NCI-H526 (cell line): Measurements from ENCODE around the gene MTA2.
"Not testable (repeated sequence)": the region's sequence is repeated elsewhere in the genome, so short reads cannot be mapped to it uniquely, and the experiment has no call there.

Source experiments
- DNase-seq, 2 experiments: peaks; one replicate each; lab custom pipeline; 2025; lab: John Stamatoyannopoulos, UW

MTA2 gene

DNA sequence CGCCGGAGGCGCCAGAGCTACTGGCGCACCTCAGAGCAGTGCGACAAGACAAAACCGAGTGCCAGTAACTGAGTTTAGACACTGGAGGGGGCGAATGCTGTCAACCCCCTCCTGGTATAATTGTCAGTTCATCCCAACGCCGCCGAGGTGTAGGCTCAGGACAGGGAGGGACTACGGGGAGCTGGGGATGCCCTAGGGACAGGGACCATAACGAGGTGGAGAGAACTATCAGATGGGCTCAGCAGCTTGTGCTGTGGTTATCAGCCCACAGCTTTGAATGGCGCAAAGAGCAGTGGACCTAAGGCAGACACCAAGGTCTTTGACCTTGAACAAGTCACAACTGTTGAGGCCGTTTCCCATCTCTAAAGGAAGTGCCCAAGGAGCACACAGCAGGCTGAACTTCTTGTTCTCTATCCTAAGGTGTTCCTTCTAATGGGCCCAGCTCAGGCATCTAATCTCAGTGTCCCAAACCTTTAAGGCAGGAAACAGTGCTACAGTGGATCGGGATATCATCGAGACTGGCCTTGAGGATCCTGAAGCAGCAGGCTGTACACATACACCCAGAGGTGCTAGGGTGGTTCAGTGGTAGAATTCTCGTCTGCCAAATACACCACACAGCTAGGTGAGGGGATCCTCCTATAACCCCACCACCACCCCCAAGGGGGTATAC, 9.4 kb downstream of the MTA2 start:
- no peak for DNase-seq

- DNase-seq, result peak; percentile 99 to 100
Observed at GRCh38 chr11:62591448-62592145, 10.1 kb downstream of the MTA2 start, which contains the start of gene TUT1. Gene TUT1, minus strand, starts transcription at chr11:62591523. Its CDS starts 38 bp downstream, at chr11:62591485.

GRCh38 chr11:62588966-62589637, 12.6 kb downstream of the MTA2 start:
- no peak for DNase-seq

GRCh38 chr11:62585356-62585755, 16.3 kb downstream of the MTA2 start:
- not testable (repeated sequence) for DNase-seq

- not testable (repeated sequence) for DNase-seq
Observed at GRCh38 chr11:62581735-62582134, 19.9 kb downstream of the MTA2 start.

- DNase-seq, result no peak
Observed at GRCh38 chr11:62580959-62581715, 20.5 kb downstream of the MTA2 start.

GRCh38 chr11:62579252-62579651, 22.4 kb downstream of the MTA2 start:
- no peak for DNase-seq

DNA sequence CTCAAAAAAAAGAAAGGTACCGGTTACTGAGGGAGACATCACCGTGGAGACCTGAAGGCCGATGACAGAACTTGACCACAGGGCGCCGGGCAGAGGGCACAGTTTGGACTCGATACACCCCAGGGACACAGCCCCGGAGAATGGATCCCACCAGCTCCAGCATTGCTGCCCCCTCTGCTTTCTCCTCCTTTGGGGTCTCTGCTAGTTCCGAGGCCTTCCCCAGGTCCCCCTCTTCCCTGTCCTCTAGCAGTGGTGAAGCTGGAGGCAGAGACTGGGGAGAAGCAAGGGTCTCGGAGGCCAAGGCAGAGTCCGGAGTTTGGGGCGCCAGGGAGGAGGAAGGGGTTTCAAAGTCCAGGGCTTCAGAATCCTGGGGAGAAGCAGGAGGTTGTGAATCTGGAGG, 23.1 kb downstream of the MTA2 start:
- no peak for DNase-seq

- DNase-seq, result no peak
Observed at GRCh38 chr11:62577046-62577714, 24.5 kb downstream of the MTA2 start.

DNA sequence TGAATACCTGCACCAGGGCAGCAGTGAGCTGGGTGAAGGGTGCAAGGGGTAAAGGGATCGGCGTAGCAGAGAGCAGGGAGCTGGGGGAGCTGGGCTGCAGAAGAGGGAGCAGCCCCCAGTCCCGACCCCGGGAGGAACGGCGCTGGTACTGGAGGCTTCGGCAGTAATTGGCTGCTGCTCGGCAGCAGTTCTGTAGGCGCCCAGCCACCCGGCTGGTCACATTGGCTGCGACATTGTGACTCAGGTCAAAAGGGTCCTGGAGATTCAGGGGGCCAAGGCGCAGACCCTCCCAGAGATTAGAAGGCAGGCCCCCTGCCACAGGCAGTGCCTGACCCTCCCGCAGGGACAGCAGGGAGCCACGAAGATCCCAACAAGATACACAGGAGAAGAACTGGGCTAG, 25.8 kb downstream of the MTA2 start:
- DNase-seq, result no peak

DNA sequence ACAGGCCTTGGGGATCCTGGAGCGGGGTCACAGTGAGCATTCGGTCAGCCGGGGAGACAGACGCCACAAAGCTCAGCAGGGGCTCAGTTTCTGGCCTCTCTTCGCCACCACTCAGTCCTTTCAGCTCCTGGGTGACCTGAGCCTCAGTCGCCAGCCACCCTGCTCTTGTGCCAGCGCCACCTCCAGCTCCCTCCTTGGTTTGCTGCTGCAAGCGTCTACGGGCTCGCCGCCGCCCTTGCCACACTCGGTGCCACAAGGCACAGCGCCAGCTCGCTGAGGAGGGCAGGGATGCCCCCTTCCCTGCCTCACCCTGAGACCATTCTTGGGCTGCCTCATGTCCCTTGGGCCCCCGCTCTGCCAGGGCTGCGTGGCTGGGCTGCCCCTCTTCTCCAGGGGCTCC, 26.5 kb downstream of the MTA2 start:
- DNase-seq, result peak in 1 of 2 experiments; percentile 51

DNA sequence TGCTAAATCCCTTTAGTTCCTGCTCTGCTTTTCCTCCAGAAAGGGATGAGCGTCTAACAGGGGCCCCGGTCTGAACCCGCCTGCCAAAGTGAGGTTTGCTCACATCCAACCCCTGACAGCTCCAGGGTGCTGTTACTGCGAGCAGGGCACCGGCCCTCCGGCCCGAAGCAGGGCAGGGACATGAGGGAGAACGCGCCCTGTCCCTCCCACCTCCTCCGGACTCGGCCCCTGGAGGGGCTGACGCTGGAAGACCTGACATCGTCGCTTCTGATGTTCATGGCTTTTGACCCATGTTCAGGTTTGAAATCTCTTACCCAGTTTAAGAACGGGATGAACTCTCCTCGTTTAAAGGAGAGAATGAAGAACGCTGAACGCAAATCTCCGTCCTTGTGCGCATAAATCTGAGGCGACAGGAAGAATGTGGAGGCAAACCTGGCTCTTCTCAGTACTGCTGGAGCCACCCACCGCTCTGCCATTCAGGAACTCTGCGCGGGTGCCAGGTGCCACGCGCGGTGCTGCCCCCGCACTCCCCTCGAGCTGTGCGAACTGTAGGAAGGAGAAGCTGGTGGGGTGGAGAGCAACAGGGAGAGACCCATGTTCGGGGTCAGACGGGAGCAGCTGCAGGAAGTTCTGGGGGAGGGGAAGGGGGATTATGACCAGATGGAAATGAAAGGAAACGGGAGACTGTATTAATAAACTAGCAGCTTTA, 27.1 kb downstream of the MTA2 start:
- peak in 1 of 2 experiments; percentile 56 for DNase-seq

- DNase-seq, result peak; percentile 100
Observed at GRCh38 chr11:62573592-62574362, 27.9 kb downstream of the MTA2 start, which contains the start of gene EEF1G. Gene EEF1G, minus strand, starts transcription at chr11:62573891. Its CDS starts 49 bp downstream, at chr11:62573842.

- peak in 1 of 2 experiments; percentile 34 for DNase-seq
Observed at GRCh38 chr11:62573006-62573591, 28.6 kb downstream of the MTA2 start.

DNA sequence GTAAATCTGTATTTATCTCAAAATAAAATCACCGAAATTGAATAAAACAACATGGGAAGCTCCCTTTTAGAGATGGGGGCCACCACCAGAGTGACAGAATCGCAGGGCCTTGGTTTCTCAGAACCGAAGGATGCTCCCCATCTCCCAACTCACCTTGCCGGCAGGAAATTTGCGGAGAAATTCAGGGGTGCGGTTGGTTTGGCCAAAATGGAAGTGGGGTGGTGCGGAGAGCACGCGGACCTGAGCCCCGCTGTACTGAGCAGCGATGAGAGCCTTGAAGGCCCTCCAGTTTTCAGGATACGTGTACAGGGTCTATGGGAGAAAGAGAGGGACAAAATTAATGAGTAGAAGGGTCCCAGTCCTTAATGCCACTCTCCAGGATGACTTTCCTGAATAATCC, 29.2 kb downstream of the MTA2 start:
- DNase-seq, result no peak

- DNase-seq, result not testable (repeated sequence)
Observed at GRCh38 chr11:62571493-62571892, 30.2 kb downstream of the MTA2 start.

GRCh38 chr11:62570903-62571302, 30.8 kb downstream of the MTA2 start:
- not testable (repeated sequence) for DNase-seq

GRCh38 chr11:62569611-62570010, 32.1 kb downstream of the MTA2 start:
- DNase-seq, result no peak

- no peak for DNase-seq
Observed at GRCh38 chr11:62567018-62567633, 34.5 kb downstream of the MTA2 start.
